ENCODE results near the gene FMN2. TPM values are rescaled to one million over a fixed set of nuclear protein-coding genes. Genes with fewer than 3 reads are reported as not detected.

The FMN2 gene
- total and polyA plus RNA-seq, 2 experiments from 2014 or later: 0.97 TPM; not detected in 1

DNA sequence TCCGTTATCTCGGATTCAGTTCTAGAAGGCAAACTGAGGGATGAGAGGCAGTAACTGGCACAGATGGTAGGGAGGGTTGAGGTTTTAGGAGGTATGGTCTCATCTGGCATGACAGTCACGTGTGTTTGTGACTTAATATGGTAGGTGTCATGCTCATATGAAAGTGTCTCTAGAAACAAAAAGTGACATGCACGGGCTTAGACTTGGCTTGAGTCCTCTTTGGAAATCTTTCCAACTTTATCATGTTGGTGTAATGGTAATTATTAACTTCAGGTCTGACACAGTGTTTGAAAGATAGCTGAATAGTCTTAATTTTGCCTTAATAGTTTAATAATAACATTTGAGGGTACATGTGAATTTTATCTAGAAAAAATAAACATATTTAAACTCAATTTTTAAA, 218.1 kb downstream of the FMN2 start:
- Histone ChIP-seq H2AFZ (no peak overlapping the region), H3K79me2 (no peaks in the 10 kb centered on the region), H4K20me1 (ENCODE audit: insufficient read depth, poor library complexity, severe bottlenecking) (no peaks in the 10 kb centered on the region), H3K27me3 (no peaks in the 10 kb centered on the region), H3K9me3 (ENCODE audit: low read depth) (no peaks in the 10 kb centered on the region), H3K36me3 (replicated peaks; ENCODE audit: insufficient read depth, low read depth) (no peaks in the 10 kb centered on the region), H3K4me1 (ENCODE audit: insufficient read depth) (no peaks in the 10 kb centered on the region), H3K4me2 (no peak overlapping the region), H3K4me3 (no peak overlapping the region), H3K9me2 (replicated peaks; ENCODE audit: insufficient read depth) (no peaks in the 10 kb centered on the region), H3K27ac (no peak overlapping the region)
- 58% methylated on average over 4 of the region's 4 CpGs for WGBS (ENCODE audit: low lambda C conversion rate, missing lambda C conversion rate)
- no peak for DNase-seq (ENCODE audit: low spot score)
- TF ChIP-seq EZH2phosphoT487 (IDR thresholded peaks at IDR 0.05; ENCODE audit: low read depth, severe bottlenecking, unreplicated experiment) (no peak), EZH2 (IDR thresholded peaks at IDR 0.05; ENCODE audit: borderline replicate concordance) (no peak)
- TF ChIP-seq, protein P1, sequence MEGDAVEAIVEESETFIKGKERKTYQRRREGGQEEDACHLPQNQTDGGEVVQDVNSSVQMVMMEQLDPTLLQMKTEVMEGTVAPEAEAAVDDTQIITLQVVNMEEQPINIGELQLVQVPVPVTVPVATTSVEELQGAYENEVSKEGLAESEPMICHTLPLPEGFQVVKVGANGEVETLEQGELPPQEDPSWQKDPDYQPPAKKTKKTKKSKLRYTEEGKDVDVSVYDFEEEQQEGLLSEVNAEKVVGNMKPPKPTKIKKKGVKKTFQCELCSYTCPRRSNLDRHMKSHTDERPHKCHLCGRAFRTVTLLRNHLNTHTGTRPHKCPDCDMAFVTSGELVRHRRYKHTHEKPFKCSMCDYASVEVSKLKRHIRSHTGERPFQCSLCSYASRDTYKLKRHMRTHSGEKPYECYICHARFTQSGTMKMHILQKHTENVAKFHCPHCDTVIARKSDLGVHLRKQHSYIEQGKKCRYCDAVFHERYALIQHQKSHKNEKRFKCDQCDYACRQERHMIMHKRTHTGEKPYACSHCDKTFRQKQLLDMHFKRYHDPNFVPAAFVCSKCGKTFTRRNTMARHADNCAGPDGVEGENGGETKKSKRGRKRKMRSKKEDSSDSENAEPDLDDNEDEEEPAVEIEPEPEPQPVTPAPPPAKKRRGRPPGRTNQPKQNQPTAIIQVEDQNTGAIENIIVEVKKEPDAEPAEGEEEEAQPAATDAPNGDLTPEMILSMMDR (IDR thresholded peaks at IDR 0.05; ENCODE audit: poor library complexity): no peak

DNA sequence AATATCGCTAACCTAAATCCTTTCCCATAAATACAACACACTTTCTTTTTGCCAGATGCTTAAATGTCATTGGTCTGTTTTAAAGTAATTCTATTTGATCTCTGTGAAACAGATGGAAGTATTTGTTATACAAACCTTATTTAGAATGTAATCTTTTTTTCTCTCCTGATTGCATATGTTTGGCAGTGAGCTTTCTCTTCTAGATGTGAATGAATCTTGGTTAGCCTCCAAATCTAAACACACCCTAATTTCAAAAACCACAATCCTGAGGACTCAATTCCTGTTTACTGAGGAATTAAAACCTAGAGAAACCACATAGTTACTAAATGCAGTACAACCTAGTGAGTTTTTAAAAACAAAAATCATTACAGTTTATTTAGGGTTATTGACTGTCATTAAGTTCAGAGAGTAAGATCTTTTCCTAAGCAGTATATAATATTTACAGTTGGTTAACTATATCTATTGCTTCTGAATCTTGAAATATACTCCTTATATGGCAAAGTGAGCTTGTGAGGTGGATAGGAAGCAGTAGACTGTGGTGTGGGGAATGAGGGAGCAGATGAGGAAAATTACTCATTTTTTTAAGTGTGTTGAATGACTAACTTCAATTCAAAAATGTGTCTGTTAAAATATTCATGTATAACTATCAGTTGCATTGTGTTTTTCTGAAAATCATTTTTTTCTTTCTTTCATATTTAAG, 218.7 kb downstream of the FMN2 start:
- Histone ChIP-seq H3K9me3 (ENCODE audit: low read depth) (no peaks in the 10 kb centered on the region), H3K9me2 (replicated peaks; ENCODE audit: insufficient read depth) (no peaks in the 10 kb centered on the region), H3K27ac (peak overlapping the region; percentile 20), H3K79me2 (no peaks in the 10 kb centered on the region), H3K27me3 (no peaks in the 10 kb centered on the region), H3K4me3 (no peak overlapping the region), H3K36me3 (replicated peaks; ENCODE audit: insufficient read depth, low read depth) (no peaks in the 10 kb centered on the region), H2AFZ (no peak overlapping the region), H4K20me1 (ENCODE audit: insufficient read depth, poor library complexity, severe bottlenecking) (no peaks in the 10 kb centered on the region), H3K4me1 (ENCODE audit: insufficient read depth) (no peaks in the 10 kb centered on the region), H3K4me2 (peak overlapping the region; percentile 2)
- WGBS (ENCODE audit: low lambda C conversion rate, missing lambda C conversion rate): 47% methylated on average over 1 of the region's 1 CpG
- no peak for DNase-seq (ENCODE audit: low spot score)
- no peak for TF ChIP-seq EZH2phosphoT487 (IDR thresholded peaks at IDR 0.05; ENCODE audit: low read depth, severe bottlenecking, unreplicated experiment)
- TF ChIP-seq EZH2 (IDR thresholded peaks at IDR 0.05; ENCODE audit: borderline replicate concordance): no peak
- TF ChIP-seq, protein P1 (IDR thresholded peaks at IDR 0.05; ENCODE audit: poor library complexity): no peak

DNA sequence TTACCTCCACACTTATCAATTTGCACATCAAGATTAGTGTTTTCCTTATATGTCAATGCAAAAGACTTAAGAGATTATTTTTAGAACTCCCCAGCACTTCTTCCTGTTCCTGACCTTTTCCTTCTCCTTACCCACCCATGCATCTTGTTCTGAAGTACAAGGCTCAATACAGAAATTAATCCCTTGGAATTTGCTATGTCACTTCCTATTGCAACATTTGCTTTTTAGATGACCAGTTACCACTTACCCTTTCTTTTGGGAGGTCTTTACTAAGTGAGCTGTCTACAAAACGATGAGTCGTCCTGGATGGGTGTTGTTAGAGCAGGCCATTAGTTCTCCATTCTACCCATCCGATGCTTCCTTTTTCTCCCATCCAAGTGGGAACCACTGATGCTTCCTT, 221.2 kb downstream of the FMN2 start:
- Histone ChIP-seq H4K20me1 (ENCODE audit: insufficient read depth, poor library complexity, severe bottlenecking) (no peaks in the 10 kb centered on the region), H3K9me3 (ENCODE audit: low read depth) (no peaks in the 10 kb centered on the region), H2AFZ (no peak overlapping the region), H3K27me3 (no peaks in the 10 kb centered on the region), H3K9me2 (replicated peaks; ENCODE audit: insufficient read depth) (no peaks in the 10 kb centered on the region), H3K4me1 (ENCODE audit: insufficient read depth) (no peaks in the 10 kb centered on the region), H3K36me3 (replicated peaks; ENCODE audit: insufficient read depth, low read depth) (no peaks in the 10 kb centered on the region), H3K4me3 (no peak overlapping the region), H3K4me2 (no peak overlapping the region), H3K27ac (peak overlapping the region; percentile 22), H3K79me2 (no peaks in the 10 kb centered on the region)
- TF ChIP-seq EZH2phosphoT487 (IDR thresholded peaks at IDR 0.05; ENCODE audit: low read depth, severe bottlenecking, unreplicated experiment) (no peak), EZH2 (IDR thresholded peaks at IDR 0.05; ENCODE audit: borderline replicate concordance) (no peak)
- TF ChIP-seq, protein P1 (IDR thresholded peaks at IDR 0.05; ENCODE audit: poor library complexity): no peak
- 45% methylated on average over 3 of the region's 3 CpGs for WGBS (ENCODE audit: low lambda C conversion rate, missing lambda C conversion rate)
- DNase-seq (ENCODE audit: low spot score): peak; percentile 34
